DMS153 treated with DMSO at 0.1 percent for 48 hours (cell line): ENCODE measurements around the gene NEU4.
"Not testable (repeated sequence)": the region's sequence is repeated elsewhere in the genome, so short reads cannot be mapped to it uniquely, and the experiment has no call there.

Experiments
- DNase-seq: peaks from one replicate; lab custom pipeline; 2025; ENCODE audit not compliant: unreplicated experiment; lab: John Stamatoyannopoulos, UW

NEU4 gene

DNA sequence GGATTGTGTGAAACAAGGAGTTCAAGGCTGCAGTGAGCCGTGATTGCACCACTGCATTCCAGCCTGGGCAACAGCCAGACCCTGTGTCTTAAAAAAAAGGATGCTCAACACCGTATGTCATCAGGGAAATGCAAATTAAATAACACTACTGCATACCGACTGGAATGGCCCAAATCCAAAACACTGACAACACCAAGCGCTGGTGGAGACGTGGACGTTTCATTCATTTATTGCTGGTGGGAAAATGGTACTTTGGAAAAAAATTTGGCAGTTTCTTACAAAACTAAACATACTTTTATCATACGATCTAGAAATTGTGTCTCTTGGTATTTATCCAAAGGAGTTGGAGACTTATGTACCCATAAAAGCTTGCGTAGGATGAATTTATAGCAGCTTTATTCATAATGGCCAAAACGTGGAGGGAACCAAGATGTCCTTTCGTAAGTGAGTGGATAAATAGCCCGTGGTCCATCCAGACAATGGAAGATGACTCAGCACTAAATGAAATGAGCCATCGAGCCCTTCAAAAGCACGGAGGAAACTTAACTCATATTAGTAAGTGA, 24.2 kb downstream of the NEU4 start:
- no peak for DNase-seq

DNA sequence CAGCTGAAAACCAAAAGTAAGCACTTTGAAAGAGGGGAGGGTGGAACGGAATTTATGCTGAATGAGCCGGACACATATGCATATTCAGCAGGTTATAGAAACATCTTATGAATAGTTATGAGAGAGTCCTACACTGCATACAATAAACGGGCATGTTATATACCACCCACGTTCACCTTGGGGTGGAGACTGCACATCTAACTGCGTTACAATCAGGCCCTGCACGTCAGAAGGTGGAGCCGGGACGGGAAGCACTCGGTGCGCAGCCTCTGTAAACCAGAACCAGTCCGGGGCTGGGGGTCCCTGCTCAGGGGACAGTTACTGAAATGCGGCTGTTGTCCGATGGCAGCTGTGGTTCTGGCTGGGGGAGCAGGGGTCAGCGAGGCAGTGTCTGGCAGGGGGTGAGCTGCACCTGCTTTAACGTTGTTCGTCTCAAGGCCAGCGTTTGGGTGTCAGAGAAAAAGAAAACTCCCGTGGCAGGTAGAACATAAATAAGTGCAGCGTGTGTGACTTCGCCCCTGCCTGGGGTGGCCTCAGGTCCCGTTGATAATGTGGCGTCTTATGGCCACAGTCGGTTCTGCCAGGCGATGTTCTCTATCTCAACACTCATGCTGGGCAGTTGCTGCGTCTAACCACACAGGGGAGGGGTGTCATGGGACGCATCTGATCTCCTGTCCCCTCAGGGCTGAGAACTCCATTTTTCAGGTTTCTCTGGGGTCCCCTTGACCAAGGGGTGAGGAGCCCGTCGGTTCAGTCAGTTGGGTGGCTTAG, 24.9 kb downstream of the NEU4 start:
- not testable (repeated sequence) for DNase-seq

DNA sequence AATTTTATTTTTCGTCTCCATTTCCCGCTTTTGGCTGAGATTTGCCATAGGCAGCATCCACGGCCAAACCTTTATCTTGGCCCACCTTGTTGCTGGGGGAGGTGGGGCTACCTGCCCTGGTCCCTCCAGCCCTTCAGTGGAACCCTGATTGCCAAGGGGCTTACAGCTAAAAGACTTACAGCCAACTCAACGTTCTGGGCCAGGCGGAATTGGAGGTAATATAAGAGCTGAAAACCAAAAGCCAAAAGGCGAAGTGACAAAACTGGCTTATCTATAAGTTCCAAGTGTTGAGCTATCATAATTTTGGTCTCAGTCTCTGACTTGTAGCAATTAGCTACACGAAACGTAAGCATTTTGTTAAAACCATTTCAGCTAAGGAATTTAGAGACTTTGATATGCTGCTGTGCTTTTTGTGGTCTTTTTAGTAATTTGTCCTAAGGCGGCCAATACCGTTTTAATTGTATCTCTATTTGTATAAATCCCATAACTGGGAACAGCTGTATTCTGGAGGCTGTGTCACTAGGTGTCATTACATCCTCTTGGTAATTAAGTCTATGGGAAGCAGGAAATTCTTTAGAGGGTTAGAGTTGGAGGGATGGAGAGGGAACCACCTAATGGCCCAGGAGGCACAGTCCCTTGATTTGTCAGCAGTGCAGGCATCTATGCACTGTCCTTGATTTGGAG, 25.7 kb downstream of the NEU4 start:
- no peak for DNase-seq

DNA sequence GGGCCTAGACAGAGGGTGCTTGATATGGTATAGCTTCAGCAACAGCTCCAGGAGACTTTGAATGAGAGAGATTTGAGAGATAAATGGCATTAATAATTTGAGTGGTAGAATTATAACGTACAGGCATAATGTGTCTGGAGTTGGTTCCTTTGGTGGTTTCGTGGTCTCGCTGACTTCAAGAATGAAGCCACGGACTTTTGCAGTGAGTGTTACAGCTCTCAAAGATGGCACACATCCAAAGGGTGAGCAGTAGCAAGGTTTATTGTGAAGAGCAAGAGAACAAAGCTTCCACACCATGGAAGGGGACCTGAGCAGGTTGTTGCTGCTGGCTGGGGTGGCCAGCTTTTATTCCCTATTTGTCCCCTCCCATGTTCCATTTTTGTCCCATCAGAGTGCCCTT, 26.6 kb downstream of the NEU4 start:
- DNase-seq, result no peak

DNA sequence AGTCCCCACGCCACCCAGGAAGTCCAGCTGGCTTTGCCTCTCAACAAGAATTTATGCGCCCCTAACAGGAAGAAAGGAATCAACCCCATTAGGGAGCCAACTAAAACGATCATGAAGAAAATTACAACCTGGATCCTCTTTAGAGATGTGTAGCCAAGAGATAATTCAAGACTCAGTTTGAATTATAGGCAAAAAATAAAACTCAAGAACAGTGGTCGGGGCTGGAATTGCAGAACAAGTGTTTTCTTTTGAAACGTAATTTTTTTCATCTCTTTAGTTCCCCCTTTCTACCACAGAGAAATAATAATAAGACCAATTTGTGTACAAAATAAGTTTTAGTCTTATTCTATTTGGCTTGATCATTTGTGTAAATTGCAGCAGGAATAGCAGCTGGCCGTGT, 27.3 kb downstream of the NEU4 start:
- no peak for DNase-seq

DNA sequence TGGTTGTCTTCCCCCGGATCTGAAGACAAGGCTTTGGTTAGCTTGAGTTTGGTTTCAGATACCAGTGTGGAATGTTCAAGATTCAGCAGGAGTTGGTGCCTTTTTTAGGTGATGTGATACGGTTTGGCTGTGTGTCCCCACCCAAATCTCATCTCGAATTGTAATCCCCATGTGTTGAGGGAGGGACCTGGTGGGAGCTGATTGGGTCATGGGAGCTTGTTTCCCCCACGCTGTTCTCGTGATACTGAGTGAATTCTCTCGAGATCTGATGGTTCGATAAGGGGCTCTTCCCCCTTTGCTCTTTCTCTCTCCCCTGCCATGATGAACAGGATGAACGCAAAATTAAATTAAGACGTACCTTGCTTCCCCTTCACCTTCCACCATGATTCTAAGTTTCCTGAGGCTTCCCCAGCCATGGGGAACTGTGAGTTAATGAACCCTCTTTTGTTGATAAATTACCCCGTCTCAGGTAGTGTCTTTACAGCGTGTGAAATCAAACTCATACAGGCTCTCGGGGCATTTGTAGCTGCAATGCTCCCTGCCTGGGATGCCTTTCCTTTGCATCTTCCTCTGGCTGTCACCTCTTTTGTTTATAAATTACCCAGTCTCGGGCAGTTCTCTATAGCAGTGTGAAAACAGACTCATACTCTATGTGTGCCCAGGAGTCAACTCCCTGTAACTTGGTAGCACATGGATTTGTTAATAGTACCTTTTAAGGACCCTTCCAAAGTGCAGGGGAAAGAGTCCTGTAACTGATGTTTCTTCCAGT, 28.4 kb downstream of the NEU4 start:
- DNase-seq, result no peak

DNA sequence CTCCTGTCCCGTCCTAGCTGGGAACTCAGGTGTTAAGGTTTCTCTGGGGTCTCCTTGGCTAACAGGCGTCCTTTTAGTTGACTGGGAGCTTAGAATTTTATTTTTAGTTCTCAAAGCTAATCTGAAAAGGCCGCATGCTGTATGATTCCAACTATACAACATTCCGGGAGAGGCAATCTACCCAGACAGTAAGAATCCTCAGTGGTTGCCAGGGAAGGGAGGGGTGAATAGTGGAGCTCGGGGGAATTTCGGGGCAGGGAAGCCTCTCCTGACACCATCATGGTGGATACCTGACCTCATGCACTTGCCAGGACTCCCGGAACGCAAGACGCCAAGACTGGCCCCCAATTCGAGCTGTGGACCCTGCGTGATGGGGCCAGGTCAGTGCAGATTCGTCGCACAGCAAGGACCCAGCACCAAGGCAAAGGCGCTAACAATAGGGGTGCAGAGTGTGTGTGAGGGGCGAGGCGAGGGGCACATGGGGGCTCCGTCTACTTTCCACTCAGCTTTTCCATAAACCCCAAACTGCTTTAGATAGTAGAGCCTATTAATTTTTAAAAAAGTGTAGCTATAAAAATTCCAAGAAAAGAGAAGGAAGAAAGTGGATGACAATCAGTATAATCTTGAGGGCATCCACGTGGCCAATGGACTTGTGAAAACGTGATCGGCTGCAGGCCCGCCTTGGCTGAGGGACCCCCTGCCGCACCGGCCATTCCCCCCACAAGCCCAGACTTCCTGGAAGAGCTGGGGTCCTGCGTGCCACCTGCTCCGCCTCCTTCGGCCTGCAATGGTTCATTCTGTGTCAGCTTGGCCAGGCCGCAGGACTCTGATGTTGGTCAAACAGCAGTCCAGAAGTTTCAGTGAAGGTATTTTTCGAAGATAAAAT, 32.4 kb downstream of the NEU4 start:
- DNase-seq, result no peak

DNA sequence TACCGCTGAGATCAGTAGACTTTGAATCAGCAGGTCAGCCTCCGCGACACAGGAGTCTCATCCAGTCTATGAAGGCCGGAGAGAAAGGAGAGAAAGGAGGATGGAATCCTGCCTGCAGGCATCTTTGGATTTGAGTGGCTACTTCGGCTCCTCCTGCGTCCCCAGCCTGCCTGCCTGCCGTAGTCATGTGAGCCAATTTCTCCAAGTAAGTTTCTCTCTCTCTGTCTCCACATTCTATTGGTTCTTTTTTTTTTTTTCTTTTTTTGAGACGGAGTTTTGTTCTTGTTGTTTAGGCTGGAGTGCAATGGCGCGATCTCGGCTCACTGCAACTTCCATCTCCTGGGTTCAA, 33.0 kb downstream of the NEU4 start:
- DNase-seq, result no peak

DNA sequence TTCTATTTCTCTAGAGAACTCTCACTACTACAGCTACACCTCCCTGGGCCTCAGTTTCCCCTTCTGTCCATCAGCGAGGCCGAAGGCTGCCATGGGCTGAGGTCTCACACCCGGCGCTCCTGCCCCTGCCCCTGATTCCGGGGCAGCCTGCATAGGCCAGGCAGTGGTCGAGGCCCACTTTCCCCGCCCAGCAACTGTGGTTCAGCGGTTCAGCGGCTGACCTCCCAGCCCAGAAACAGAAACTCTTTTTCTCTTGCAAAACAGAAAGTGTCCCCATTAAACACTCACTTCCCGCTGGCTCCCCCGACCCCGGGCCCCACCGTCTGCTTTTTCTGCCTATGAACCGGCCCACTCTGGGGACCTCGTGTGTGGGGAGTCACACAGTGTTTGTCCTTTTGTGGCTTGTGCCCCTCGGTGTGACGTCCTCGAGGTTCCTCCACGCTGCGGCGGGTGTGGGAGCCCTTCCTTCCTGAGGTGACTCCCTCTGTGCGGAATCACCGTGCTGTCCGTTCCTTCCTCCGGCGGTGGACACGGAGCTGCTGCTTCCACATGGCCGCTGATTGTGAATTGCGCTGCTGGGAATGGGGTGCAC, 33.7 kb downstream of the NEU4 start:
- no peak for DNase-seq

DNA sequence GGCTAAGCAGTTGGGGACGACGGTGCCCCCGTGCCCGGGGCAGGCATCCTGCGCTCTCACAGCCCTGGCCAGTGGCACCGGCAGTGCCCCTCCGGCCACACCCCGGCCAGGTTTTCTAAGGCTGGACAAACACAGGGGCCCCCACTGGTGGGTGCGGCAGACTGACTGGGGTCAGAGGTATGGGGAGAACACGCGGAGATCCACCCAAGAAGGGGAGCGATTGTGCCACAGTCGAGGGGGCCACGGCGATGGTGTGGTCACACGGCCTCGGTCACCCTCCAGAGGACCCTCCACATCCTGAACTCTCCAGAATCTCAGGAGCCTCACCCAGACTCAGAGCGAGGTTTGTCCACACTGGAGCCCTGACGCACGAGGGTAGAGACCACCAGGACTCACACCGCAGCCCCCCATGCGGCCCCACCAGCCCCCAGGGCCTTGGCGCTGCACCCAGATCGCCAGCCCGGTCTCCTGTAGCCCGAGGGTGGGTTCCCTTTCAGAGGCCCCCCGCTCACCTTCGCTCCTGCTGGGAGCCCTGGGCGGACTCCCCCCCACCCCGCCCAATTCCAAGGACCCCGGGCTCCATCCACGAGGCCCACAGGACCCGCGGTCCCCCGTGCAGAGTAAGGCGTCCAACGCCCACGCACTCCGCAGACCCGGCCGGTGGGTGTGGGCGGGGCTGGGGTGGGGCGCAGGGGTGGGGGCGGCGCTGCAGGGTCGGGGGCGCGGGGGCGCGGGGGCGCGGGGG, 34.5 kb downstream of the NEU4 start:
- DNase-seq, result no peak

DNA sequence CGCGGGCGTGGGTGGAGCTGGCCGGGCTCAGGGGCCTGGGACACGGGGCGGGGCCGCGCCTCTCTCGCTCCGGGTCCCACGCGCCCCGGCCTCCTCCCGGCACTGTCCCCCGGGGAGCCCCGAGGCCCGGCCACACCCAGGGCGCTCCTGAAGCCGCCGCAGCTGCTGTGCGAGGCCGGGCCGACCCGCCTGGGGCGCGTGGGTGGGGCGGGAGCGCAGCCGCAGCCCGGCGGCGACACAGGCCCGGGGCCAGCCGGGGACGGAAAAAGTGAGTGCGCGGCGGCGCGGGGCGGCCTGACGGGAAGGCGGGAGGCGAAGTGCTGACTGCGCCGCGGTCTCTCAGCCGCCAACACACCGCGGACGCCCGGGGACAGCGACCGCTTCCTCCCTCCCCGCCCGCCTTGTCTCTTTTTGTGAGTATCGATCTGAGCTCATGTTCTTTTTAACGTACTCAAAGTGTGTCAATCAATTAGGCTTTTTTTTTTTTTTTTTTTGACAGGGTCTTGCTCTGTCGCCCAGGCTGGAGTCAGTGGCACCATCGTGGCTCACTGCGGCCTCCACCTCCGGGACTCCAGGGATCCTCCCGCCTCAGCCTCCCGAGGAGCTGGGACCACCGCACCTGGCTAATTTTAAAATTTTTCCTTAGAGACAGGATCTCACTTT, 35.2 kb downstream of the NEU4 start:
- peak; percentile 29 for DNase-seq

DNA sequence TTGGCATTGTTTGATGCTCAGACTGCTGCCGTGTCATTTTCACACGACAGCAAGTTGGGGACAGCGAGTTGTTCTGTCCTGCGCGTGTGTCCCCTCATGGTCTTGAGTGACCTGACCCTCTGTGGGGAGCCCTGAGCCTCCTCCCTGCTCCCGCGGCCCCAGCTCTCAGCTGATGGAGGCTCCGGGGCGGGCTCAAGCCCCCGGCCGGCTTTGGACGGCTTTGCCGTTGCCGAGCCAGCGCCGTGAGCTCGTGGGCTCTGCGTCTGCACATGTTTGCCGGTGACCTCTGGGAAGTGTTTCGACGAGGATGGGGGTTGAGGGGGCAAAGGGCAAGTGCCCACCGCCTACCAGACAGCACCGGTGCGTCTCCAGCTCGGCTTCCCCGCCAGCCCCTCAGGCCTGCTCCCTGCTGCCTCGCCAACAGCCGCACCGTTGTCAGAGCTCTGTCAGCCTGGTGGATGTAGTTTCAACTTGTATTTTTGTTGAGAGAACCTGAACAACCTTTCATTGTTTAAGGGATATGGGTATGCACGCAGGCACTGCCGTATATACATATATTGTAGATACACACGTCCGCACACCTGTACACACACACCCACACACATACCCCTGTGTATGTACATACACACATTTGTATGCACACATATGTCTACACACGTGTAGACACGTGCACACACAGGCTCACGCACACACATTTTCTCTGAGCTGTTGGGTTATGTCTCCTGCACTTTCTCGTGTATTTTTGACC, 36.0 kb downstream of the NEU4 start:
- no peak for DNase-seq

DNA sequence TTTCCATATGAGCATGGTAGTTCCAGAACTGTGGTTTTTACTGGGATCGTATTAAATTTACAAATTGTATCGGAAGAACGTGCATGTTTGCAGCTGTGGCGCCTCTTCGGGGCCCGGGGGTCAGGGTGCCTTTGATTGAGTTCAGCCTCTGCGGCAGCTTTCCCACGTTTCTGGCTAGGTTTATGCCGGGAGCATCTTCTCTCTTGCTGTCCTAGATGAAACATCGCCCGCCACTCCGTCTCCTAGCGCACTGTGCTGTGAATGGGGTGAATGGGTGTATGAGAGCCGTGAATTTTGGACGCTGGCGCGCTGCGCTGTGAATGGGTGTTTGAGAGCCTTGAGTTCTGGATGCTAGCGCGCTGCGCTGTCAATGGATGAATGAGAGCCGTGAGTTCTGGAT, 37.4 kb downstream of the NEU4 start:
- no peak for DNase-seq

DNA sequence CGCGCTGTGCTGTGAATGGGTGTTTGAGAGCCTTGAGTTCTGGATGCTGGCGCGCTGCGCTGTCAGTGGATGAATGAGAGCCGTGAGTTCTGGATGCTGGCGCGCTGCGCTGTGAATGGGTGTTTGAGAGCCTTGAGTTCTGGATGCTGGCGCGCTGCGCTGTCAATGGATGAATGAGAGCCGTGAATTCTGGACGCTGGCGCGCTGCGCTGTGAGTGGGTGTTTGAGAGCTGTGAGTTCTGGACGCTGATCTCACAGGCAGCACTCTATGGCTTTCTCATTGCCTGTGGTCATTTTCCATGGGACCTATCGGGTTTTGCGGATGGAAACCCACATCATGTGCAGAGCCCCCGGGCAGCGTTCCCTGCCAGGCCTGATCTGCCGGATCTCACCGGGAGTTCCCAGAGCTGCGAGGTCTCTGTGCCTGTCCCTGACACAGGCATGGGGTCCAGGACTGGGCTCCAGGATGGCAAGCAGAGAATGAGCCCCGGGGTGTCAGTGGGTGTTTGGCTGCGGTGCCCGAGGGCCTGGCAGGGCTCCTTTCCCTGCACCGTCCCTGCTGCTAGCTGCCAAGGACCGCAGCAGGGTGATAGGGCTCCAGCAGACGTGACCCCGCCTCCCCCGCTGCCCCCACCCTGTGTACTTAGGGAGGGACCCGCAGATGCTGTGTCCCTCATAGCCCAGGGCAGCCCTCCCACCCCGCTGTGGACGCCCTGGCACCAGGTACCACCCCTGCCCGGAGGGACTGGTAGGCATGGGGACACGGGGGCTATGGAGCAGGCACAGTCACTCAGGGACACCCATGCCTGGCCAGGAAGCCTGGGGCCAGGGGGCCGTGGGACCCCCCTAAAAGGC, 40.0 kb downstream of the NEU4 start:
- DNase-seq, result no peak

DNA sequence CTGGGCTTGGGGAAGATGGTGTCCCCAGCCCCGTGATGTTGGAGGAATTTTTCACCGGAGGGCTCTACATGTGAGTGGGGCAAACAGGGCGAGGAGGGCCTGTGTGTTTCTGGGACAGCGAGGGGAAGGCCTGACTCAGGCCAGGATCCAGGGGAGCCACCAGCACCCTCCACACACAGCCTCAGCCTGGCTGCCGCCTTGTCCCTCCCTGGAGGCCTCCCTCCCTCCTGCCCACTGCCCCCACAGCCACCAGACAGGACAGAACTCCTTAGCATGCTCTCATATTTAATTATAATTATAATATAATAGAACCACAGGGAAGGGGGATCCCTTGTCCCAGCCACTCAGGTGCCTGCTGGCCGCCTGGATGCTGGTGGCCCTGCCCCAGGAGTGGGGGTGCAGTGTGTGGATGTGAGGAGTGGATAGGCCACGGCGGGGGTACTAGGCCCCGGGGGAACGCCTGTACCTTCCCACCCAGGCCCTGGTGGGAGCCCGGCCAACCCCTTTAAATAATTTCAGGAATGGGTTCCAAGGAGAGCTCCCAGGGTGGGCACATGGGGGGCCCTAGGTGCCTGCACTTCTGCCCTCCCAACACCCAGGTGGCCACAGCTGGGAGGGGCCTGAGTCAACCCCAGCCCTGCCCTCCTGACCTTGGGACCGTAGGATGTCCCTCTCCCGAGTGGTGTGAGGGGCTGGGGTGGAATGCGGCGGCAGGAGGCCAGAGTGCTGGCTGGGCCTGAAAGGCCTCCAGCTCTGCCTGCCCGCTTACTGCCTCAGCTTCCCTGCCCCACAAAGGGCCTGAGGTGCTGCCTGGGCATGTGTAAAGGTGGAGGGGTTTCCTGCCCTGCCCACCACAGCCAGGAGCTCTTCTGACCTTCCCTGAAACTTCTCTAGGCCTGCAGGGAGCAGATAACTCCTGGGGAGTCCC, 40.9 kb downstream of the NEU4 start:
- DNase-seq, result no peak

DNA sequence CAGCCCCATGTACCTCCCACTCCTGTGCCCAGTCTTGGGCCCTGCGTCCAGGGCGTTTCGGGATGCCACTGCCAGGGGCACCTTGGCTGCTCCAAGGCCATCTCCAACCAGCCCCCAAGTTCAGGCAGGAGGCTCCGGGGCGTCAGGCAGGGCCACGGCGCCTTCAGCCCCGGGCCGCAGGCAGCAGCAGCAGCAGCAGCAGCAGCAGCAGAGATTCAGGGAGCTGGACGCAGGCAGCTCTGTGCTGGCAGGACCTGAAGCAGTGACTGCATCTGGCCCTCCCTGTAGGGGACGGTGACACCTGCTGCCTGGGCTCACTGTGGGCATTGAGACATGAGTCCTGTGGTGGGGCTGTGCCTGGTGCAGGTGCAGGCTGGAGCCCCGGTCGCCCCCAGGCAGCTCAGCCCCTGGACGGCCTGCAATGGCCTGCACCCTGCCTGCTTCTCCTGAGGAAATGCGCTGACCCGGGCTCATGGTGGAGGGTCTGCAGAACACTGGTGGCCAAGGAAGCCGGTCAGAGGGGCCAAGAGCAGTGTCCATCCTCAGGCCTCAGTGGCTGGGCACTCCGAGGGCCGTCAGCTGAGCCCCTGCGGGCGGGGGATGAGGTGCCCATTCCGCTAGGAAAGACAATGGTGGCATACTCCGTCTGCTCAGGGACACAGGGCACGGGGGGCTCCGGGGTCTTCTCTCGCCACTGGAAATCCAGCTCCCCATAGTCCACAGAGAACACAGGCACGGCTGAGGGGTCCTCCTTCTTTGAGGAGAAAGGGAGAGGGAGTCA, 41.7 kb downstream of the NEU4 start:
- no peak for DNase-seq
